Chondrocyte (in vitro differentiated cells): ENCODE results near the gene PSMA1. TPM values are rescaled to one million over a fixed set of nuclear protein-coding genes. Genes with fewer than 3 reads are reported as not detected.
A peak's percentile ranks its signal among the peaks of the same experiment; 100 is the strongest.

ENCODE experiments used
- DNase-seq: peaks from one replicate; pipeline ENCODE4 v3.0.0; 2021; ENCODE audit warnings: mixed read lengths, low spot score
- H3K27ac Mint-ChIP-seq: one replicate; pipeline ENCODE4 v1.8.0; 2021; ENCODE audit warnings: mild to moderate bottlenecking, moderate library complexity, mixed read lengths; ENCODE audit not compliant: unreplicated experiment
- H3K27me3 Mint-ChIP-seq: 2 replicates; pipeline ENCODE4 v1.8.0; 2021; ENCODE audit warnings: low read depth, mixed read lengths
- H3K36me3 Mint-ChIP-seq: 2 replicates; pipeline ENCODE4 v1.8.0; 2021; ENCODE audit warnings: low read depth, mixed read lengths
- H3K4me1 Mint-ChIP-seq: 2 replicates; pipeline ENCODE4 v1.8.0; 2021; ENCODE audit warnings: low read depth, mild to moderate bottlenecking, mixed read lengths
- H3K4me3 Mint-ChIP-seq: one replicate; pipeline ENCODE4 v1.8.0; 2021; ENCODE audit warnings: mild to moderate bottlenecking, moderate library complexity, mixed read lengths; ENCODE audit not compliant: unreplicated experiment
- H3K9me3 Mint-ChIP-seq: 2 replicates; pipeline ENCODE4 v1.8.0; 2021; ENCODE audit warnings: low read depth, mixed read lengths
- CTCF ChIP-seq: fragments of 200-600 bp; sonication (generic); IDR thresholded peaks from 2 replicates; pipeline ENCODE4 v1.5.0; 2021; ENCODE audit warnings: antibody characterized with exemption, mild to moderate bottlenecking, moderate library complexity
- total RNA-seq: library from RNA; stranded (reverse); gene quantifications from 3 replicates; pipeline ENCODE4 v1.2.1, GENCODE V29; 2021

The PSMA1 gene
- total RNA-seq, 1 donor from 2014 or later: 124 TPM

- no peak overlapping the region for H3K4me3 Mint-ChIP-seq
- H3K27me3 Mint-ChIP-seq: no peaks in the 10 kb centered on the region
- no peaks in the 10 kb centered on the region for H3K9me3 Mint-ChIP-seq
- DNase-seq: no peak
- peaks cover 27% of the 10 kb centered on the region for H3K4me1 Mint-ChIP-seq
- H3K36me3 Mint-ChIP-seq: peaks cover 59% of the 10 kb centered on the region
- no peak for TF ChIP-seq CTCF
- peak overlapping the region; percentile 69 for H3K27ac Mint-ChIP-seq
Observed at GRCh38 chr11:14471127-14471526, 49.1 kb downstream of the PSMA1 start.

- Mint-ChIP-seq H3K4me1 (peaks cover 8% of the 10 kb centered on the region), H3K36me3 (peaks cover 28% of the 10 kb centered on the region), H3K27me3 (no peaks in the 10 kb centered on the region), H3K4me3 (no peak overlapping the region), H3K9me3 (no peaks in the 10 kb centered on the region), H3K27ac (no peak overlapping the region)
- no peak for DNase-seq
- no peak for TF ChIP-seq CTCF
Observed at GRCh38 chr11:14463623-14464022, 56.6 kb downstream of the PSMA1 start.

- H3K9me3 Mint-ChIP-seq: no peaks in the 10 kb centered on the region
Observed at GRCh38 chr11:14460147-14460546, 60.0 kb downstream of the PSMA1 start.

GRCh38 chr11:14458377-14458776 lies 61.8 kb downstream of the PSMA1 start:
- Mint-ChIP-seq H3K4me1 (peaks cover 11% of the 10 kb centered on the region), H3K36me3 (peaks cover 29% of the 10 kb centered on the region), H3K27ac (no peak overlapping the region)

More at GRCh38 chr11:14460147-14460546, 60.0 kb downstream of the PSMA1 start:
- Mint-ChIP-seq H3K4me1 (peaks cover 16% of the 10 kb centered on the region), H3K4me3 (no peak overlapping the region), H3K36me3 (peaks cover 28% of the 10 kb centered on the region), H3K27ac (no peak overlapping the region), H3K27me3 (no peaks in the 10 kb centered on the region)
- DNase-seq: no peak
- TF ChIP-seq CTCF: no peak

GRCh38 chr11:14455648-14456430 lies 64.3 kb downstream of the PSMA1 start:
- Mint-ChIP-seq H3K4me3 (no peak overlapping the region), H3K27me3 (no peaks in the 10 kb centered on the region), H3K36me3 (peaks cover 29% of the 10 kb centered on the region), H3K27ac (peak overlapping the region; percentile 65), H3K9me3 (no peaks in the 10 kb centered on the region), H3K4me1 (peaks cover 13% of the 10 kb centered on the region)
- TF ChIP-seq CTCF: no peak
- DNase-seq: no peak

More at GRCh38 chr11:14458377-14458776, 61.8 kb downstream of the PSMA1 start:
- no peak overlapping the region for H3K4me3 Mint-ChIP-seq
- no peaks in the 10 kb centered on the region for H3K27me3 Mint-ChIP-seq
- no peak for DNase-seq
- no peaks in the 10 kb centered on the region for H3K9me3 Mint-ChIP-seq
- no peak for TF ChIP-seq CTCF

Other genes starting within 250 kb of the PSMA1 start
- gene RRAS2, start 161.2 kb downstream of the PSMA1 start, total RNA-seq: 55.8 to 76.9 TPM (median 74.1 TPM) in 3 replicates
- gene COPB1, start 20.6 kb downstream of the PSMA1 start, total RNA-seq: 168 to 194 TPM (median 170 TPM) in 3 replicates
- 0.31 to 0.47 TPM in 2 of 3 replicates, not detected in the other for gene PDE3B, start 123.4 kb upstream of the PSMA1 start, total RNA-seq